ENCODE measurements around the gene ME3. TPM values are rescaled to one million over a fixed set of nuclear protein-coding genes. Genes with fewer than 3 reads are reported as not detected.

The ME3 gene
- total RNA-seq, 4 donors from 2014 or later = 1.9 to 18.3 (median 5.6) TPM

DNA sequence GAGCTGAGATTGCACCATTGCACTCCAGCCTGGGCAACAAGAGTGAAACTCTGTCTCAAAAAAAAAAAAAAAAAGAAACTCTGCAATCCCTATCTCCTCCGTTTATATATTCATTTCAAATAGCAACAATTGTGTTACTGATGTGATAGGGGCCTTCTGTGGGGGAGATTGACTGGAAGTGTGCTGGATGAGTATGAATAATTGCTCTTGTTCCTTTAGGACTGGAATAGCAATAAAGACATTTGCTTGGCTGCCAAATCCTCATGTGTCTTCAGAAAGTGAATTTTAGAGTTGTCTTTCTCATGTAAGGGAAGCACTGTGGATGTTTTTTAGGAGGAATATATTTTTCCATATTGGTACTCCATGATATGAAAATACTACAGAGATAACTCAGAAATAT is 21.1 kb upstream of the ME3 start:
- Histone ChIP-seq H3K9me3 (no peaks in the 10 kb centered on the region), H3K36me3 (no peaks in the 10 kb centered on the region), H3K4me3 (no peak overlapping the region), H3K4me1 (peaks cover 0 to 28% (median 11%) of the 10 kb centered on the region in 3 donors), H3K27me3 (no peaks in the 10 kb centered on the region), H3K27ac (no peak overlapping the region)
- TF ChIP-seq CTCF (IDR thresholded peaks at IDR 0.05) (no peak), POLR2A (IDR thresholded peaks at IDR 0.05) (no peak)
- DNase-seq = no peak
- 80 to 83% methylated on average over 1 of the region's 1 CpG for WGBS, 2 donors
- intact Hi-C loops (cut with DNase I) = no loop called here

- no peaks in the 10 kb centered on the region for H3K9me3 ChIP-seq
- 79 to 87% methylated on average over 1 of the region's 1 CpG for WGBS, 2 donors
- intact Hi-C loops (cut with DNase I) = no loop called here
- no peak overlapping the region for H3K4me3 ChIP-seq
- peaks cover 0 to 36% (median 11%) of the 10 kb centered on the region in 3 donors for H3K4me1 ChIP-seq
- H3K36me3 ChIP-seq = no peaks in the 10 kb centered on the region
- H3K27me3 ChIP-seq = no peaks in the 10 kb centered on the region
- TF ChIP-seq CTCF (IDR thresholded peaks at IDR 0.05) (no peak), POLR2A (IDR thresholded peaks at IDR 0.05) (no peak)
- H3K27ac ChIP-seq = no peak overlapping the region
- DNase-seq = no peak
These were observed 20.3 kb upstream of the ME3 start for GRCh38 chr11:86692746-86693145.

GRCh38 chr11:86692317-86692716 is 19.9 kb upstream of the ME3 start:
- no peaks in the 10 kb centered on the region for H3K36me3 ChIP-seq
- no peak overlapping the region for H3K4me3 ChIP-seq
- H3K27me3 ChIP-seq = no peaks in the 10 kb centered on the region
- peaks cover 0 to 40% (median 11%) of the 10 kb centered on the region in 3 donors for H3K4me1 ChIP-seq
- no peaks in the 10 kb centered on the region for H3K9me3 ChIP-seq
- DNase-seq = no peak
- WGBS, 2 donors = 35 to 82% methylated on average over 1 of the region's 1 CpG
- TF ChIP-seq CTCF (IDR thresholded peaks at IDR 0.05) (no peak), POLR2A (IDR thresholded peaks at IDR 0.05) (no peak)
- intact Hi-C loops (cut with DNase I) = no loop called here
- no peak overlapping the region for H3K27ac ChIP-seq

DNA sequence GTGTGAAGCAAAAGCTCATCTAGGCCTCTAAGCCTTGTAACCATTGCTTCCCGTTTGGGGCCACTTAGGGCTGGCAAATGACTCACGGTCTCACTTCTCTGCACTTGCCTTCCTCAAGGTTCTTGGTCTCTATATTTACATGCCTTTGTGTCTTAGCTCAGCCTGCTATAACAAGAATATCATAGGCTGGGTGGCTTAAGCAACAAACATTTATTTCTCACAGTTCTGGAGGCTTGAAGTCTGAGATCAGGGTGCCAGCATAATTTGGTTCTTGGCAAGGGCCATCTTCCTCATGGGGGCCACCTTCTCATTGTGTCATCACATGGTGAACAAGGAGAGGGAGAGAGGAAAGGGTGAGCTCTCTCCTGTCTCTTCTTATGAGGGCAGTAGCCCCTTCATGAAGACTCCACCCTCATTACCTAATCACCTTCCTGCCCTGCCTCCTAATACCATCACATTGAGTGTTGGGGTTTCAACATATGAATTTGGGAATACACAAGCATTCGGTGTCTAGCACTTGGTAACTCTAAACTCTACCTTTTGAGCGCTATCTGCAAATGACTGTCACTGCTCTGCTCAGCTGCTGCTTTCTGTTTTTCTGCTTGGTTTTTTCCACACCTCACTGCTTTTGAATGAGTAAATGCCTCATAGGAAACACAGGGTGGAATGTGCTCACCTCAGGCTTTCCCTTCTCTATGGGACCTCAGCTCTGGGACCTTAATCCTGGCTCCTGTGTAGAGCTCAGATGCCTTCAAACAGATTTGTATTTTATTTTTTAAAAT is 16.2 kb upstream of the ME3 start:
- Histone ChIP-seq H3K4me1 (peaks cover 0 to 24% (median 0%) of the 10 kb centered on the region in 3 donors), H3K27me3 (no peaks in the 10 kb centered on the region), H3K27ac (peak overlapping the region in 3 of 4 donors; percentile 17 to 43 (median 30)), H3K9me3 (no peaks in the 10 kb centered on the region), H3K36me3 (no peaks in the 10 kb centered on the region), H3K4me3 (no peak overlapping the region)
- no peak for DNase-seq
- TF ChIP-seq CTCF (IDR thresholded peaks at IDR 0.05) = no peak
- no peak for TF ChIP-seq POLR2A (IDR thresholded peaks at IDR 0.05)
- 51 to 60% methylated on average over 4 of the region's 4 CpGs for WGBS, 2 donors
- intact Hi-C loops (cut with DNase I) = no loop called here

DNA sequence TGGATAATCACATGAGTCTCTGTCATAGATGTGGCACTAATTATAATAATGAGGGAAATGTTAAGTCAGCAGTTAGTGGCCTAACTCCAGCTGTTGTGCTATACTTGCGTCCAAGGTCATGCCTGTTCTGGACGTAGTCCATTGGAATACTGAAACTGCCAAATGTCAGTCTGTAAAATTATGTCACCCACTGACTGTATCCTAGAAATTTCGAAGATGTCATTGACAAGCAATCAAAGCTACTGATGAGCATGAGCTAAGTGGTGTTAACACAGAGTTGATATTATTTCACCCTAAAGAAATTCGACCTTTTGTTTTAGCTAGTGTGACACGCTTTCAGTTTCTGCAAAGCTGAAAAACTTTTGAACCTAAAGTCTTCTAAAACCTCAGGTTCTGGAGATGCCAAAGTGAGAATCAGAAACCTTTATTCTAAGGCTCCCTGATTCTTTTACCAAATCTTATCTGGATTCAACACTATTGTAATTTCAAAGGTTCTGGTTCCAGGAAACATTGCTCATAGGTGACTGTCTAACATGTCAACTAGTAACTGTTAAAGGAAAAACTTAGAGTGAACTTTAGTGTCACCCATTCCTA is 14.9 kb upstream of the ME3 start:
- H3K4me1 ChIP-seq = peaks cover 0 to 24% (median 0%) of the 10 kb centered on the region in 3 donors
- H3K9me3 ChIP-seq = no peaks in the 10 kb centered on the region
- H3K27ac ChIP-seq = no peak overlapping the region
- no peaks in the 10 kb centered on the region for H3K36me3 ChIP-seq
- WGBS, 2 donors = 82 to 85% methylated on average over 5 of the region's 5 CpGs
- H3K27me3 ChIP-seq = peaks cover 0 to 6% (median 0%) of the 10 kb centered on the region in 4 donors
- TF ChIP-seq CTCF (IDR thresholded peaks at IDR 0.05) = no peak
- TF ChIP-seq POLR2A (IDR thresholded peaks at IDR 0.05) = no peak
- no peak overlapping the region for H3K4me3 ChIP-seq
- no peak for DNase-seq
- intact Hi-C loops (cut with DNase I) = no loop called here
